Measurements from ENCODE around the gene SLC8B1. TPM values are rescaled to one million over a fixed set of nuclear protein-coding genes. Genes with fewer than 3 reads are reported as not detected.

SLC8B1 gene
- total and polyA plus RNA-seq, 9 donors = 8.0 to 24.2 (median 11.8) TPM

DNA sequence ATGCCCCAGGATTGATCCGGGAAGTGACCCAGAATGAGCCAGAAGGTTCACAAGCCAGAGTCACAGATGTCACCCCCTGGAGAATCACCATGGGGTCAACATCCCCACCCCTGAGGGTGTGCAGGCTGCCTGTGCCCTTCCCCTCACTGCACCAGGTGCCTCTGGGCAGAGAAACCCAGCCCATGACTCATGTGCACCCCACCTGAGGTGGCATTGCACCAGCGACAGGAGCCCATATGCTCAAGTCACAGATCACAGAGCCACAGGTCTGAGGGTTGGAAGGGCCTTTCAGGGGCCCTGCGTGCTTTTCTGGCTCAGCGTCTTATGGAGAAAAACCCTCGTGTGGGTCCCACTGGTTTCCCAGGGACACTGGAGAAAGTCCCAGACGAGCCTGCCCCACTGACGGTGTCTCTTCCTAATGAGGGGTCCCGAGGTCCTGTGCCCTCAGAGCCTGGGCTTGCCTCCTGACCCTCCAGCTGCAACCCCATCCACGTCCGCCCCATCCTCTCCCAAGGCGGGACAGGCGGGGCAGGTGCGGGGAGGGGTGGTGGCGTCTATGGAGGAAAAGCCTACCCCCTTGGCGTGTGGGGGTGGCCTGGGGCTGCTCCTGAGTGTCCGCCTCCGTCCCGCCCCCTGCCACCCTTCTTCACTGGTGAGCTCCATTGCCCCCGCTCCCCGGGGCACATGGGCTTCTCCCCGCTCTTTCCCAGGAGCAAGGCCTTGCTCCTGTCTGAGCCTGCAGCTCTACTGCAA is 47.6 kb downstream of the SLC8B1 start:
- Histone ChIP-seq H3K4me3 (ENCODE audit: low read length) (no peak overlapping the region), H3K27ac (ENCODE audit: low read length) (no peak overlapping the region), H3K36me3 (ENCODE audit: control insufficient read depth, insufficient read depth, low read length) (peaks cover 75% of the 10 kb centered on the region), H3K9me3 (replicated peaks; ENCODE audit: control insufficient read depth, low read depth, low read length) (no peaks in the 10 kb centered on the region), H3K27me3 (ENCODE audit: control insufficient read depth, insufficient read depth, low read length) (no peaks in the 10 kb centered on the region), H3K4me1 (ENCODE audit: control insufficient read depth, insufficient read depth, low read length) (peaks cover 4% of the 10 kb centered on the region)
- 88% methylated on average over 15 of the region's 21 CpGs for WGBS (ENCODE audit: insufficient coverage)
- no peak for DNase-seq

DNA sequence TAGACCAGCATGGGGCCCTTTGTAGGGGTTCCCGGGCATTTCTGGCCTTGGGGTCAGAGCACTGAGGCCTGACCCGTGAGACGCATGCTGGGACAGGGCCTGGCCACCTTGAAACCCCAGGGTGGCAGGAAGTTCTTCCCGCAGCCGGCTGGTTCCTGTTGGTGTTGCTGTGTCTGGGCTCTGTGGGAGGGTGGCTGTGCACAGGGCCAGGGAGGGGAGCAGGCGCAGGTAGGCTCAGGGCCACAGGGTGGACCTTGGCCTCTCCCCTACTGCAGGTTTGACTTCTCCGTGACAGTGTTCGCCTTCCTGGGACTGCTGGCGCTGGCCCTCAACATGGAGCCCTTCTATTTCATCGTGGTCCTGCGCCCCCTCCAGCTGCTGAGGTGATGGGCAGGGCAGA is 48.2 kb downstream of the SLC8B1 start:
- peaks cover 68% of the 10 kb centered on the region for H3K36me3 ChIP-seq (ENCODE audit: control insufficient read depth, insufficient read depth, low read length)
- peaks cover 4% of the 10 kb centered on the region for H3K4me1 ChIP-seq (ENCODE audit: control insufficient read depth, insufficient read depth, low read length)
- no peaks in the 10 kb centered on the region for H3K9me3 ChIP-seq (replicated peaks; ENCODE audit: control insufficient read depth, low read depth, low read length)
- WGBS (ENCODE audit: insufficient coverage) = 75% methylated on average over 11 of the region's 11 CpGs
- no peak overlapping the region for H3K4me3 ChIP-seq (ENCODE audit: low read length)
- H3K27me3 ChIP-seq (ENCODE audit: control insufficient read depth, insufficient read depth, low read length) = no peaks in the 10 kb centered on the region
- DNase-seq = no peak
- H3K27ac ChIP-seq (ENCODE audit: low read length) = no peak overlapping the region

DNA sequence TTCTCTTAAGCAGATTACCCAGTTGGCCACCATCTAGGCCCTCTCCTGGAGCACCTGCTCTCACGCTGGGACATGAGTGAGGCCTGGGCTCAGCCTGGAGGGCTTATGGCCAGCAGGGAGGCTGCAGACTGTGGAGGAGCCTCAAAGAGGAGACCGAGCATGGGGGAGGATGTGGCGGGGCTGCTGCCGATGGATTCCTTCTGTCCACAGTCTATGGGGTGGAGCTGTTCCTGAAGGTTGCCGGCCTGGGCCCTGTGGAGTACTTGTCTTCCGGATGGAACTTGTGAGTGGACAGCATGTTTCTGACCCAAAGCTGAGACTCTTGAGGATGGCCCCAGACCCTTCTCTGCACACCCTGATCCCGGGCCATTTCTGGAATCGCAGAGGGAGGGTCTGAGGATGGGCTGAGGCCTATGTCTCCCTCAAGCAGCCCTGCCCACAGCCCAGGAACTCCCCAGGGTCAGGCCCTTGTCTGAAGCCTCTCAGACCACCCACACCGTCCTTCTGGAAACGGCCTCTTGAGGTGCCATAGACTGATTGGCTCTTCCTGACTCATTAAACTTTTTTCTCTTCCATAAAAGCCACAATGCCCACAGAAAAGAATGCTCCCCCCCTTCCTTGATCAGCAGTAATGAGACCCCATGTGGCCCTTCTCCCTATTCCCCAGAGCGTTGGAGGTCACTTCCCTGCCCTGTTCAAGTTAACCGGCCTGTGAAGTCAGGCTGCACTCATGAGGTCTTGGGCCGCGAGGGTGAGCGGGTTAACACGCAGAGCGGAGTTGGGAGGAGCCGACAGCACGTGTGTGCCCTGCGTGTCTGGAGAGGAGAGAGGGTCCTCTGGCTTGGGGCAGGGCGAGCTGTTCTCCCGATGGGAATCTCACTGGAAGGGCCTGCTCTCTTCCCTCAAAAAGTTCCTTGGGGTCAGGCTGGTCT is 49.0 kb downstream of the SLC8B1 start:
- no peak overlapping the region for H3K27ac ChIP-seq (ENCODE audit: low read length)
- DNase-seq = peak; percentile 36
- WGBS (ENCODE audit: insufficient coverage) = 49% methylated on average over 17 of the region's 22 CpGs

DNA sequence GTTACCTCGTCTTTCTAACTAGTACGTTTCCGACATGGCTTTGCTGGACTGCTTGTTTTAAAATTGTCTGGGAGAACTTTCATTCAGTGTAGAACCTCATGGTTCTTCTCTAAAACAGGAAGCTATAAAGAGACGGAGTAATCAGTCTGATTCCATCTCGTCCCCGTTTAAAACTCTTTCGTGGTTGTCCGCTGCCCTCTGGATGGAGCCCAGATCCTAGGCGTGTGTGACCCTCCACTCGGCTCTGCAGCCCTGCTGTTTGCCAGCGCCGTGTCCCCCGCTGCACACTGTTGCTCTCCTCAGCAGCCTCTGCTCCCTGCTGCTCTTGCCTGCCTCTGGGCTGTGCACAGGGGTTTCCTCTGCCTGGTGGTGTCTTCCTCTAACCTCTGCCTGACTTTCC is 50.2 kb downstream of the SLC8B1 start:
- H3K4me1 ChIP-seq (ENCODE audit: control insufficient read depth, insufficient read depth, low read length) = peaks cover 4% of the 10 kb centered on the region
- no peak for DNase-seq
- no peaks in the 10 kb centered on the region for H3K27me3 ChIP-seq (ENCODE audit: control insufficient read depth, insufficient read depth, low read length)
- H3K9me3 ChIP-seq (replicated peaks; ENCODE audit: control insufficient read depth, low read depth, low read length) = no peaks in the 10 kb centered on the region
- WGBS (ENCODE audit: insufficient coverage) = 67% methylated on average over 13 of the region's 13 CpGs
- H3K4me3 ChIP-seq (ENCODE audit: low read length) = no peak overlapping the region
- peaks cover 59% of the 10 kb centered on the region for H3K36me3 ChIP-seq (ENCODE audit: control insufficient read depth, insufficient read depth, low read length)
- H3K27ac ChIP-seq (ENCODE audit: low read length) = no peak overlapping the region

More for the DNA sequence above, 49.0 kb downstream of the SLC8B1 start:
- Histone ChIP-seq H3K4me1 (ENCODE audit: control insufficient read depth, insufficient read depth, low read length) (peaks cover 4% of the 10 kb centered on the region), H3K36me3 (ENCODE audit: control insufficient read depth, insufficient read depth, low read length) (peaks cover 61% of the 10 kb centered on the region), H3K9me3 (replicated peaks; ENCODE audit: control insufficient read depth, low read depth, low read length) (no peaks in the 10 kb centered on the region), H3K27me3 (ENCODE audit: control insufficient read depth, insufficient read depth, low read length) (no peaks in the 10 kb centered on the region), H3K4me3 (ENCODE audit: low read length) (no peak overlapping the region)

DNA sequence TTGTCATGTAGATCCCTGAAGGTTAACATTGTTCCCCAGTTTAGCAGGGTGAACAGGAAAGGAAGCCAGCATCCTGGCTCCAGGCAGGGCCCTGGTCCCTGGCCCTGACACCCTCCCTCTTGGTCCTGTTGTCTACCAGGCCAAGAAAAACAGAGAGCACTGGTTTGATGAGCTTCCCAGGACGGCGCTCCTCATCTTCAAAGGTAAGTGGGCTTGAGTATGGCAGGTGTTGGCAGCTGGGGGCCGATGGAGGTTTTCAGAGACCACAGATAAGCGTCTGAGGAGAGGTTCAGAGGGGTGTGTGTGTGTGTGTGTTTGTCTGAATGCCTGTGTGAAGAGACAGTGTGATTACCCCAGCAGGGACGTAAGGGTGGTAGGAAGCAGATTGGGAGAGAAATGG is 56.3 kb downstream of the SLC8B1 start:
- no peak for DNase-seq
- WGBS (ENCODE audit: insufficient coverage) = 80% methylated on average over 2 of the region's 5 CpGs
- H3K36me3 ChIP-seq (ENCODE audit: control insufficient read depth, insufficient read depth, low read length) = peaks cover 60% of the 10 kb centered on the region

DNA sequence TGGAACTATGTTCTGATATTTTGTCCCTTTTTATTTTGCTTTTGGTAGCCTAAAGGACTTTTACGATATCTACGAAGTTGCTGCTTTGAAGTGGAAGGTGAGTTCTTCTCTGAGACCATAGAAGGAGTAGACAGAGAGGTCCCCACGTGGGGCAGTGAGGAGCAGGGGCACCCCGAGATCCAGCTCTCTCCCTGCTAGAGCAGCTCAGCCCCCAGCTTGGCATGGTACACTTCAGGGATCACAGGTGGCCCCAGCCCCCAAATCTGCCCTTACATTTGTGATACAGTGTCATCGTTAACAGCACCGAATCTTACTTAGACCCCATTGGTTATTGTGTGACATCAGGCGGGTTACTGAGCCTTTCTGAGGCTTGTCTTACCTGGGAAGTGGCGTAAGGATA is 56.8 kb downstream of the SLC8B1 start:
- H3K4me1 ChIP-seq (ENCODE audit: control insufficient read depth, insufficient read depth, low read length) = peaks cover 4% of the 10 kb centered on the region
- H3K36me3 ChIP-seq (ENCODE audit: control insufficient read depth, insufficient read depth, low read length) = peaks cover 61% of the 10 kb centered on the region
- WGBS (ENCODE audit: insufficient coverage) = 84% methylated on average over 4 of the region's 8 CpGs
- no peak for DNase-seq
- no peak overlapping the region for H3K27ac ChIP-seq (ENCODE audit: low read length)
- H3K9me3 ChIP-seq (replicated peaks; ENCODE audit: control insufficient read depth, low read depth, low read length) = no peaks in the 10 kb centered on the region
- no peak overlapping the region for H3K4me3 ChIP-seq (ENCODE audit: low read length)
- H3K27me3 ChIP-seq (ENCODE audit: control insufficient read depth, insufficient read depth, low read length) = no peaks in the 10 kb centered on the region

More for the DNA sequence above, 56.3 kb downstream of the SLC8B1 start:
- no peak overlapping the region for H3K27ac ChIP-seq (ENCODE audit: low read length)
- H3K27me3 ChIP-seq (ENCODE audit: control insufficient read depth, insufficient read depth, low read length) = no peaks in the 10 kb centered on the region
- no peaks in the 10 kb centered on the region for H3K4me1 ChIP-seq (ENCODE audit: control insufficient read depth, insufficient read depth, low read length)
- no peaks in the 10 kb centered on the region for H3K9me3 ChIP-seq (replicated peaks; ENCODE audit: control insufficient read depth, low read depth, low read length)
- H3K4me3 ChIP-seq (ENCODE audit: low read length) = no peak overlapping the region

DNA sequence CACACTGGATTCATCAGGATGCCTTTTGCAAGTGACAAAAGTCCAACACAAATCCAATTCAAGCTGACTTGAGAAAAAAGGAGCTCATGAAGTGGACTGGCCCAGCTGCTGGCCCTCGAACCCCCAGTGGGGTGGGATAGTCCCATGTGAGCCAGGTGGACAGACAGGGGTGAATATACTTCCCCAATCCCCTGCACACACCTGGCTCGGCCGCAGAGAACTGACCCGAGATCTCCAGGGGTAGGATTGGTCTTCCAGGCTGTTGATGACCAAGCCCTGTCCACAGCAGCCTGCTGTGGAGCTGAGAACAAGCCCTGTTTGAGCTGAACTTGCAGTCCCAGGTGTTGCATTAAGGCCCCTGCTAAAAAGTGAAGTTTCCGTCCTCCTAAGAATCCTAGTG is 57.4 kb downstream of the SLC8B1 start:
- Histone ChIP-seq H3K4me3 (ENCODE audit: low read length) (no peak overlapping the region), H3K4me1 (ENCODE audit: control insufficient read depth, insufficient read depth, low read length) (peaks cover 10% of the 10 kb centered on the region), H3K27me3 (ENCODE audit: control insufficient read depth, insufficient read depth, low read length) (no peaks in the 10 kb centered on the region), H3K9me3 (replicated peaks; ENCODE audit: control insufficient read depth, low read depth, low read length) (no peaks in the 10 kb centered on the region), H3K36me3 (ENCODE audit: control insufficient read depth, insufficient read depth, low read length) (peaks cover 65% of the 10 kb centered on the region), H3K27ac (ENCODE audit: low read length) (no peak overlapping the region)
- DNase-seq = no peak
- 86% methylated on average over 4 of the region's 5 CpGs for WGBS (ENCODE audit: insufficient coverage)

DNA sequence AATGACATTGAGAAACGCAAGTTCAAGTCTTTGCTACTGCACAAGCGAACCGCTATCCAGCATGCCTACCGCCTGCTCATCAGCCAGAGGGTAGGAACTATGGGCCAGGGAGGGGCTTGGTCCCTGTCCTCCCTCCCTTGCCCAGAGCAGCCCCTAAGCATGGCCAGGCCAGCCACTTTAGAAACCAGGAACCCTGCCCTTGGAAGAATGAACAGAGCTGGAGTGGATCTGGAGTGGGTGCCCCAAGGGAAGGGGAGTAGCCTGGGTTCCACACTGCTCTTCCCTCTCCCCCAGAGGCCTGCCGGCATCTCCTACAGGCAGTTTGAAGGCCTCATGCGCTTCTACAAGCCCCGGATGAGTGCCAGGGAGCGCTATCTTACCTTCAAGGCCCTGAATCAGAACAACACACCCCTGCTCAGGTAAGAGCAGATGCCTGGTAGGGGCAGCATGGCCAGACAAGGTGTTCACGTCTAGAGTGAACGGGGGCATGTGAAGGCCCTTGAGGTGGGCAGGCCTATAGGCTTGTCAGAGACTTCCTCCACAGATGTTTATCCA is 57.9 kb downstream of the SLC8B1 start:
- peaks cover 15% of the 10 kb centered on the region for H3K4me1 ChIP-seq (ENCODE audit: control insufficient read depth, insufficient read depth, low read length)
- H3K4me3 ChIP-seq (ENCODE audit: low read length) = no peak overlapping the region
- H3K27me3 ChIP-seq (ENCODE audit: control insufficient read depth, insufficient read depth, low read length) = no peaks in the 10 kb centered on the region
- peaks cover 65% of the 10 kb centered on the region for H3K36me3 ChIP-seq (ENCODE audit: control insufficient read depth, insufficient read depth, low read length)
- H3K9me3 ChIP-seq (replicated peaks; ENCODE audit: control insufficient read depth, low read depth, low read length) = no peaks in the 10 kb centered on the region
- no peak for DNase-seq
- WGBS (ENCODE audit: insufficient coverage) = 100% methylated on average over 4 of the region's 10 CpGs
- H3K27ac ChIP-seq (ENCODE audit: low read length) = no peak overlapping the region

DNA sequence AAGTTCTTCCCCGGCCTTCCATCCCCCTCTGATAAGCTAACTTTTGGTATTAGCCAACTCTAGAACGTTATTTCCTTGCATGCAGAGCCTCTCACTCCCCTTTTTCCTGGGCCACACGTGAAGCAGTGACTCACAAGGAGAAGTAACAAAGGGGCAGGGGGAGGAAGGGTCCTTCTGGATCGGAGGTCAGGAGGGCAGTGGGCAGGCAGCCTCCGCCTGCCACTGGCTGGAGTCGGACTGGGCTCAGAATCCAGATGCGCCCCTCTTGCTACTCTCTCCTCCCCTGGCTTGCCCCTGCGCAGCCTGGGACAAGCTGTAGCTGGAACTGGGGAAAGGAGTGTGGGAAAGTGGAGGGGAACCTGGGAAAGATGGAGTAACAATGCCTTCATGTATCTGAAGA is 58.6 kb downstream of the SLC8B1 start:
- Histone ChIP-seq H3K4me1 (ENCODE audit: control insufficient read depth, insufficient read depth, low read length) (peaks cover 22% of the 10 kb centered on the region), H3K4me3 (ENCODE audit: low read length) (no peak overlapping the region), H3K27me3 (ENCODE audit: control insufficient read depth, insufficient read depth, low read length) (no peaks in the 10 kb centered on the region), H3K9me3 (replicated peaks; ENCODE audit: control insufficient read depth, low read depth, low read length) (no peaks in the 10 kb centered on the region), H3K36me3 (ENCODE audit: control insufficient read depth, insufficient read depth, low read length) (peaks cover 65% of the 10 kb centered on the region), H3K27ac (ENCODE audit: low read length) (no peak overlapping the region)
- no peak for DNase-seq
- WGBS (ENCODE audit: insufficient coverage) = no CpG with 5 or more reads among the region's 8 CpGs

DNA sequence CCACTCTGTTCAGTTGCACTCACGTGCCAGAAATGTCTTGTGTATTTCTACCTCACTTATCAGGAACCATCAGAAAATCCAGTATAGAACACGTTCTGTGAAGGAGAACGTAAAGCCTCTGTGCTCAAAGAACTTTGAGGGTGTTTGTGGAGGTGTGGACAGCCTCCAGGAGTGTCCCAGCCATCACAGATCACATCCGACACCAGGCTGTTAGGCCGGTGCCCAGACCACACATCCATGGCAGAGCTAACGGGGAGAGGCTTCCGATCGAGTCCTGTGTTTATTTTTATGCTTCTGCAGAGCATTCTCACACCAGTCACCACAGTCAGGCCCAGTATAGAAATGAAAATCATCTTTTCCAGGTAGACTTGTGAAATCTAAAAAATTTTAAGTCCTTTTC is 60.1 kb downstream of the SLC8B1 start:
- Histone ChIP-seq H3K27me3 (ENCODE audit: control insufficient read depth, insufficient read depth, low read length) (no peaks in the 10 kb centered on the region), H3K4me3 (ENCODE audit: low read length) (no peak overlapping the region), H3K36me3 (ENCODE audit: control insufficient read depth, insufficient read depth, low read length) (peaks cover 64% of the 10 kb centered on the region), H3K27ac (ENCODE audit: low read length) (no peak overlapping the region), H3K9me3 (replicated peaks; ENCODE audit: control insufficient read depth, low read depth, low read length) (no peaks in the 10 kb centered on the region), H3K4me1 (ENCODE audit: control insufficient read depth, insufficient read depth, low read length) (peaks cover 27% of the 10 kb centered on the region)
- 100% methylated on average over 4 of the region's 8 CpGs for WGBS (ENCODE audit: insufficient coverage)
- no peak for DNase-seq
